Embryonic facial prominence (tissue), 1 donor: ENCODE results near the gene QPRT.
"Not testable (repeated sequence)": the region's sequence is repeated elsewhere in the genome, so short reads cannot be mapped to it uniquely, and the experiment has no call there.

Experiments
- DNase-seq: peaks from one replicate; pipeline ENCODE4 v3.0.0-alpha.2; 2016; ENCODE audit errors: extremely low spot score

QPRT gene

DNA sequence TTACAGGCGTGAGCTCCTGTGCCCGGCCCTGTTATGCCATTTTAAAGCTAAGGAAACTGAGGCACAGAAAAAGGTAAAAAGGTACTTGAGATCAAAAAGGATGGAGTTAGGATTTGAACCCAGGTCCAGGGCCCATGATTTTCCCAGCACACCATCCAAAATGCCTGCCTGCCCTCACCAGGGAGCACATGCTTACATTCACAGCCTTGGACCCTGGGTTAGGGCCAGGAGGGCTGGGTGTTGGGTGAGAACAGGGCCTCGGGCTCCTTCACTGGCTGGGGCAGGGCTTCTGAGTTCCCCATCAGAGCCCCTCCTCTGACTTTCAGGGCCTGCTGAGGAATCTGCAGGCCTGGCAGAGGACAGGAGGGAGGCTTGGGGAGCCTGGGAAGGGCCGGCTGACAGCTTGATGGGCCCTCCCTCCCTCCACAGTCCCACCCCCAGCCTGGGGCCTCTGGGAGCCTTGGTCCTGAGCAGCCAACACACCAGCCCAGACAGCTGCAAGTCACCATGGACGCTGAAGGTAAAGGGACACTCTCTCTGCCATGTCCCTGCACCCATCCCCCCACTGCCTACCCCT lies at the start of gene QPRT:
TSS of gene QPRT (plus strand) at position 490 of the 577 bp plus-strand sequence. CDS start at position 508, 18 bp downstream.
- peak; percentile 12 for DNase-seq

GRCh38 chr16:29629318-29629717 lies 49.7 kb upstream of the QPRT start:
- not testable (repeated sequence) for DNase-seq

DNA sequence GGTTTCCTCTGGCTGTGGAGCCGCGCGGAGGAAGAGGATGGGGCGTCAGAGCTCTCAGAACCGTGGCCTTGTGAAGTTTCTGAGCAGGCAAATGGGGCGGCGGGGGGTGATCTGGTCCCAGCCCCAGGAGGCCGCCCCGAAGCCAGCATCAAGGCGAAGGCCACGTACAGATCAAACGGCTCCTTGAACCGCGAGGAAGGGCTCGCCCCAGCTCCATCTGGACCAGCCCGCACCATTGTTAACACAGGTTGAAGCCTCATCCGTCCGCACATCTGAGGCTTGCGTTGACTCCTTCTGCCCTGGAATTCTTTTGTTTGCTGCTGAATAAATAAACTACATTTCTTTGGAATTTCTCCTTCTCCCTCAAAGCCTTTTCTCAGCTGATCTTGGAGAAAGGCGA lies 47.3 kb upstream of the QPRT start:
- DNase-seq = not testable (repeated sequence)

GRCh38 chr16:29635902-29636301 lies 43.1 kb upstream of the QPRT start:
- not testable (repeated sequence) for DNase-seq

- DNase-seq = not testable (repeated sequence)
Observed at GRCh38 chr16:29636368-29636767, 42.6 kb upstream of the QPRT start.

DNA sequence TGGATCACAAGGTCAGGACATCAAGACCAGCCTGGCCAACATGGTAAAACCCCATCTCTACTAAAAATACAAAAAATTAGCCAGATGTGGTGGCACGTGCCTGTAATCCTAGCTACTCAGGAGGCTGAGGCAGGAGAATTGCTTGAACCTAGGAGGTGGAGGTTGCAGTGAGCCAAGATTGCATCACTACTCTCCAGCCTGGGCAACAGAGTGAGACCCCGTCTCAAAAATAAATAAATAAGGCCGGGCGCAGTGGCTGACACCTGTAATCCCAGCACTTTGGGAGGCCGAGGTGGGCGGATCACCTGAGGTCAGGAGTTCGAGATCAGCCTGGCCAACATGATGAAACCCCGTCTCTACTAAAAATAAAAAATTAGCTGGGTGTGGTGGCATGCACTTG lies 40.2 kb upstream of the QPRT start:
- not testable (repeated sequence) for DNase-seq

DNA sequence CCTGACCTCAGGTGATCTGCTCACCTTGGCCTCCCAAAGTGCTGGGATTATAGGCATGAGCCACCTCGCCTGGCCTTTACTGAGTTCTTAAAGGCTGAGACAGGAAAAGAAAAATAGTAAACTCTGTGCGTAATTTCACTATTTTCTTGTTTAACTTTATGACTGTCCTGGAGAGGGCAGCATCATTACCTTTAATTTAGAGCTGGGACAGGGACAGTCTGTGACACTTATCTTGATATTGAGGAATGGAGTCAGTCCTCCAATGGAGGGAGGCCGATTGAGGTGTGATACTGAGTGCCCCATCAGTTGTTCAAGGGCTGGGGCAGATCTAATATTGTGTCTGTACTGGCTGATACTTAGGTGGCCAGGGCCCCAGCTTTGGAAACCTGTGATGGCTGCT lies 37.4 kb upstream of the QPRT start:
- no peak for DNase-seq

GRCh38 chr16:29643596-29643995 lies 35.4 kb upstream of the QPRT start:
- DNase-seq = no peak

DNA sequence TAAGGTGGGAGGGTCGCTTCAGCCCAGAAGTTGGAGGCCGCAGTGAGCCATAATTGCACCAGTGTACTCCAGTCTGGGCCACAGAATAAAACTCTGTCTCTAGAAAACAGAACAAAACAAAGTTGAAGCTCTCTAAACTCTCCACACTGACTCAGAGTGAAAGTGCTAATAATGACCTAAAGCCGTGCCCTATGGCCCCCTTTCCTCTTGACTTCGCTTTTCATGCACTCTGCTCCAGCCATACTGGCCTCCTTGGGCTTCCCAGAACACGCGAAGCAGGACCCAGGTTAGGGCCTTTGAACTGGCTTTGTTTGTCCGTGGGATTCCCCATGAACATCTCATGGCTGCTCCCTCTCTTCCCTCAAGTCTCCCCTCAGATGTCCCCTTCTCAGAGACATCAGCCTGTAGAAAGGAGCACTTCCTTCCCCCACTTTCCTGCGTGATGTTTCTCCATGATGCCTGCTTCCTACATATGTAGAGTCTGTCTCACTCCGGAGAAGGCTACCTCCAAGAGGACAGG lies 34.6 kb upstream of the QPRT start:
- DNase-seq = no peak

GRCh38 chr16:29644973-29645693 lies 33.8 kb upstream of the QPRT start:
- DNase-seq = no peak

DNA sequence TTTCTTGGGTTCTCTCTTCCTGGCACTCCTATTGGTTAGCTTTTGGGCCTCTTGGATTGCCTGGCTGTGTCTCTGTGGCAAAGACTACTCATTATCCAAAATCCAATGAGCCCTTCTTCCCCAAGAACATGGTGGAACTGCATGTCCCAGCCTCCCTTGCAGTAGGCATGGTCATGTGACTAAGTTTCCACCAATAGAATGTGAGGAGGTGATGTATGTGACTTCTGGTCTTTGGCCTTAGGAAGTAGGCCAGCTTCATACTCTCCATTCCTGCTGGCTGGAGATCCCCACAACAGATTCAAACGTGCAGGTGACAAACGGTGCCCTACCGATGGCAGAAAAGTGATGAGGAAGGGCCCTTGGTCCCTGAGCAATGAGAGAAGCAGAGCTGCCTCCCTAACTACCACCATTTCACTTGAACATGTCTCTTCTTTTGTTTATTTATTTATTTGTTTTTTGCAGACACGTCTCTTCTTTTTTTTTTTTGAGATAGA lies 33.2 kb upstream of the QPRT start:
- DNase-seq = no peak

DNA sequence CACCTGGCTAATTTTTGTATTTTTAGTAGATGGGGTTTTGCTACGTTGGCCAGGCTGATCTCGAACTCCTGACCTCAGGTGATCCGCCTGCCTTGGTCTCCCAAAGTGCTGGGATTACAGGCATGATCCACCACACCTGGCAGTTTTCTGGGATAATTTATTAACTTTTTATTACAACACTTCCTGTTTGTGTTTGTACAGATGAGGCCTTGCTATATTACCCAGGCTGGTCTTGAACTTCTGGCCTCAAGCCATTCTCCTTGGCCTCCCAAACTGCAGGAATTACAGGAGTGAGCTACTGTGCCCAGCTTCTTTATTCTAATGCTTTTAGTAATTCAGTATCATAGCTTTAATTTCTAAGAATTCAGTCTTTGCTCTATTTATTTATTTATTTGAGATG lies 32.0 kb upstream of the QPRT start:
- no peak for DNase-seq

DNA sequence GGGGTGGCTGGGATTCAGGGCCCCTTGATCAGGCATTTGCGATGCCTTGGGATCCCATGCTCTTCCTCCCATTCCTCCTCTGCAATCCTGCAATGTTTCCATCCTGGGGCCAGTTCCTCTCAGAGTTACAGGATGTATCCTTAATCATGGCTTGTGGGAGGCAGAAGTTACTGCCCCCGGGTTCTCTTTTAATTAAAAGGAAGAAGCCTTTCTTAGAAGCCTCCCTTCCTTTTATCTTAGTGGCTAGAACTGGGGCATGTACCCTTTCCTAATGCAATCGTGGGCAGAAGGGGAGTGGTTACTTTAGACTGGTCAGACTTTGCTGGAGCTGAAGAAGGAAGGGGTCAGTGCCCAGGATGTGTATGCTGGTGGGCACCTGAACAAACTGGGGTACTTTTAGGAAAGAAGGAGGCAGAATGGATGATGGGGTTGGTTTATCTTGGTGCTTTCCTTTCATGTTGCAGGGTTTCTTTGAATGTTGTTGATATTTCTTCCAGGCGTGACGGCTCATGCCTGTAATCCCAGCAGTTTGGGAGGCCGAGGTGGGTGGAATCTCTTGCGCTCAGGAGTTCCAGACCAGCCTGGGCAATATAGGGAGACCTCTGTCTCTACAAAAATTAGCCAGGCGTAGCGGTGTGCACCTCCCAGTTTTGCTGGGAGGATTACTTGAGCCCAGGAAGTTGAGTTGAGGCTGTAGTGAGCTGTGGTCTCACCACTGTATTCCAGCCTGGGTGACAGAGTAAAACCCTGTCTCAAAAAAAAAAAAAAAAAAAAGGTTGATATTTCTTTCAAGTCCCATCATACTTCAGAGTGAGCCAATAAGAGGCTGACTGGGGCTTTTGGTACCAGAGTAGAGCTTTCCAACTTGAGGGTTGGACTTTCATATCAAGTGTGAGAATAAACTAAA lies 29.1 kb upstream of the QPRT start:
- DNase-seq = no peak

- DNase-seq = no peak
Observed at GRCh38 chr16:29650771-29651170, 28.2 kb upstream of the QPRT start.

GRCh38 chr16:29651774-29652349 lies 27.1 kb upstream of the QPRT start:
- DNase-seq = no peak

DNA sequence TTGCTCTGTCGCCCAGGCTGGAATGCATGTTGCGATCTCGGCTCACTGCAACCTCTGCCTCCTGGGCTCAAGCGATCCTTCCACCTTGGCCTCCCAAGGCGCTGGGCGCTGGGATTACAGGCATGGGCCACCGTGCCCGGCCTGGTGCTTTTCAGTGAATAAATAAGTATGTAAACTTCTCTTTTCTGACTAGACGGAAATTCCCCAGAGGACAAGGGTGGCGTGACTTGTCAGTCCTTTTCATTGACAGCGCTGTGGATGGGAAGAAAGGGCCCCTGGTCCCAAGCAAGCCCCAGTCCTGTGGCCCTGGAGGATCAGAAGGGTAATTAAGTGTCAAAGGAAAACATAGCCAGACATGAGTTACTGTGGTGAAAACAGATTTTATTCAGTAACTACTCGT lies 25.5 kb upstream of the QPRT start:
- no peak for DNase-seq

GRCh38 chr16:29653890-29654289 lies 25.1 kb upstream of the QPRT start:
- DNase-seq = not testable (repeated sequence)

DNA sequence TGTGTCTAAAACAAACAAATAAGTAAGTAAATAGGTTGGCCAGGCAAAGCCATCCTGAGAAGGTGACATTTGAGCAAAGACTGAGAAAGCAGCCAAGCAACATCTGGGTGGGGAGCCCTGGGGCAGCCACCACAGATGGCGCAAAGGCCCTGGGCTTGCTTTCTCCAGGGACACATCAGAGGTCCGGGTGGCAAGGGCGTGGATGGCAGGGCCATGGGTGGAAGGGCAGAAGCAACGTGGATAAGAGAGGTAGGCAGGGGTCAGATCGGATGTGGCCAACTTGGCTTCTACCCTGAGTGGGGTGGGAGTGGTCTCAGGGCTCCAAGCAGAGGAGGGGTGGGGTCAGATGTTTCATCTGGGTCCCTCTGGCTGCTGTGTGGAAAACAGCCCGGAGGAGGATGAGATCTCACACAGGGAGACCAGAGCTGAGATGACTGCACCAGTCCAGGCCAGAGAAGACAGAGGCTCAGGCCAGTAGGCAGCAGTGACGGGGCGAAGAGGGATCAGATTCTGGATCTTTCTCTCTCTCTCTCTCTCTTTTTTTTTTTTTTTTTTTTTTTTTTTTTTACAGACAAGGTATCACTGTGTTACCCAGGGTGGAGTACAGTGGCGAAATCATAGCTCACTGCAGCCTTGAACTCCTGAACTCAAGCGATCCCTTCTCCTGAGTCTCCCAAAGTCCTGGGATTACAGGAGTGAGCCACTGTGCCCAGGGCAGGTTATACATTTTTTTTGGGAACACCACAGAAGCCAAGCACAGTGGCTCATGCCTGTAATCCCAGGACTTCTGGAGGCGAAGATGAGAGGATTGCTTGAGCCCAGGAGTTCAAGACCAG lies 22.1 kb upstream of the QPRT start:
- no peak for DNase-seq

GRCh38 chr16:29658705-29659104 lies 20.3 kb upstream of the QPRT start:
- DNase-seq = no peak

- DNase-seq = no peak
Observed at GRCh38 chr16:29662000-29662728, 16.8 kb upstream of the QPRT start.
